SH-SY5Y (cell line): ENCODE results near the gene RECK.

Experiments used
- GATA2 ChIP-seq: IDR thresholded peaks from 2 replicates; pipeline ENCODE4 v1.6.1; 2011; ENCODE audit warnings: mild to moderate bottlenecking, low read depth, low read length
- GATA3 ChIP-seq: IDR thresholded peaks from 2 replicates; pipeline ENCODE4 v1.6.1; 2011; ENCODE audit warnings: low read depth, mild to moderate bottlenecking, low read length, moderate library complexity

GRCh38 chr9:35994959-35995358, 41.8 kb upstream of the RECK start:
- TF ChIP-seq GATA2 (no peak), GATA3 (no peak)
